GM19372 (cell line): ENCODE results near the gene RHOG.

Experiments
- ATAC-seq: cut with Tn5 transposase; IDR thresholded peaks from one replicate; pipeline ENCODE4 v1.9.1; 2021; ENCODE audit warnings: mild to moderate bottlenecking, low read depth, moderate library complexity; ENCODE audit not compliant: unreplicated experiment

The RHOG gene

DNA sequence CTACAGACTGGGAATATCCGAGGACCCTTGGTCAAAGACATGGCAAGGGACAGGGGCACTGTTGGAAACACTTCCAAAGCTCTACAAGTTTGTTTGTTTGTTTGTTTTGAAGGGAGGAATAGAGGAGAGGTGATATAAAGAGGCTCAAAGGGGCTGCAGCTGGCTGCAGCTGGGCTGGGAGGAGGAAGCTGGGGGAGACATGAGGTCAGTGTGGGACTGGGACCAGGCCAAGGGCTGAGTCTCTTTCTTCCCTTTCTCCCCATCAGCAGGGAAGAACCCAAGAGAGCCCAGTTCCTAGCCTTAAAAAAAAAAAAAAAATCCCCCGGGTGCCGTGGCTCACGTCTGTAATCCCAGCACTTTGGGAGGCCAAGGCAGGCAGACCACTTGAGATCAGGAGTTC is 5.0 kb downstream of the RHOG start:
- no peak for ATAC-seq

DNA sequence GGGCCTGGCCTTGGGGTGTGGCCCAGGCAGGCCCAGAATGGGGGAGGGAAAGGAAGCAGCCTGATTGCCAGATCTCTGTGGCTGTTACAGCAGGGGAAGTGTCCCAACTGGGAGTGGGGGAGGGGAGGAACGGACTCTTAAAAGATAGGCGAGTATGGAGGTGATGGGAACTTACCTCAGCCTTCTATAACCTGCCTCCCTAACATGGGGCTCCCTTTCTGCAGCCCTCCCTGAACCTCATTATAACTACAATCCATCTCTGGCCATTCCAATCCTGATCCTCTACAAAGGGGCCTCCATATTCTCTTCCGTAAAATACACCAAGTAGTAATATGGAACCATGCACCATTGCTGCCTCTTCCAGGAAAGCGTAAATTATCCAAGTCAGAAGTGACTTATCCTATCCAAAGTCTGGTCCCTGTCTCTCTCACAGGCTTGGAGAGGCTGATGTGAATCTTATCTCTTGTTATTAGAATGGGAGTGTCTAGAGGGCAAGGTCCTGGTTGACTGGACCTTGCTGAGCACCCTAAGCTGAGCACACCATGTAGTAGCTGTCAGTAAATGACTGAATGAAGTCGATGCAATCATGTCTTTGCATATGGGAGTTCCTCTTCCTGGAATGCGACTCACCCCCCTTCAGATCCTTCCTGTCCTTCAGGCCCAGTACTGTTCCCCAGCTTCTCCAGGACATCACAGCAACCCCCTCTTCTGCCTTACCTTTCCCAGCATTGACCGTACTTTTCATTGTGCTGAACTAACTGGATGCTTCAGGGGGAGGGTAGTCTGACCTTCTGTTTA is 5.9 kb downstream of the RHOG start:
- ATAC-seq: no peak

DNA sequence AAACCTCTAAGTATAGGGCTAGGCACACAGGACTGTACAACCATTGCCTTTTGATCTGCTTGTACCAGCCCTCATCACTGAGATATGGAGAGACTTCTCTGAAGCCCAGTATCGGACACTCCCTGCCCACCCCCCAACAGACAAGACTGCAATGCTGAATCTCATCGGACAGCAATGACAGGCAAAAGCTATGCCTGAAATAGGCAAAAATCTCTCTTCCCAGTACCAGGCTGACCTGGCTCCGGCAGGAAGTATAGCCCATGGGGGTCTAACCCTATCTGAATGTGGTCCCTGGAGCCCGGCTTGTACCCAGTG is 6.5 kb downstream of the RHOG start:
- no peak for ATAC-seq

DNA sequence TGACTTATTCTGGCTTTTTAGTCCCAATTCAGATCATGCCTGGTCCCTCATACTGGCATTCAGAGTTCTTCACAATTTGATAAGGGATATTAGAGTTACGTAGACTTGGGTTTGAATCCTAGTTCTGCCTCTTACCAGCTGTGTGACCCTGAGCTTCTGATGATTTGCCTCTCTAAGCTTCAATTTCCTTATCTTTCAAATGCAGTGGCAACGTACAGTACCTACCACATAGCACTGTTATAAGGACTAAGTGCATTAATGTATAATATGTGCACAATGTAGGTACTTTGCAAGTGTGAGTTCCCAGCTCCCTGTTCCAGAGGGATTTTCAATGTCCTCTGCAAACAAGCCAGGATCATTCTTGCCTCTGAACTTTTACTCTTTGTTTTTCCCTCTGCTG is 7.3 kb downstream of the RHOG start:
- ATAC-seq: no peak

DNA sequence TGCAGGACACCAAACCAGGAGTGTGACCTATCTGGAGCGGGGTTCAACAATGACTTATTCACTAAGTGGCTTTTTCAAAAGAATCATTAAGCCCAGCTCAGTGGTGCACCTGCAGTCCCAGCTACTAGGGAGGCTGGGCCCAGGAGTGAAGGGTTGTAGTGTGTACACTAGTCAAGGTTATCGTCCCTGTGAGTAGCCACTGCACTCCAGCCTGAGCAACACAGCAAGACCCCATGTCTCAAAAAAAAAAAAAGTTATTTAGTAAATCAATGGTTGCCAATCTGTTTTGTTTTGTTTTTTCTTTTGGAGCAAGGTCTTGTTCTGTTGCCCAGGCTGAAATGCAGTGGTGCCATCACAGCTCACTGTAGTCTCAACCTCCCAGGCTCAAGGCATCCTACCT is 7.9 kb downstream of the RHOG start:
- ATAC-seq: no peak

DNA sequence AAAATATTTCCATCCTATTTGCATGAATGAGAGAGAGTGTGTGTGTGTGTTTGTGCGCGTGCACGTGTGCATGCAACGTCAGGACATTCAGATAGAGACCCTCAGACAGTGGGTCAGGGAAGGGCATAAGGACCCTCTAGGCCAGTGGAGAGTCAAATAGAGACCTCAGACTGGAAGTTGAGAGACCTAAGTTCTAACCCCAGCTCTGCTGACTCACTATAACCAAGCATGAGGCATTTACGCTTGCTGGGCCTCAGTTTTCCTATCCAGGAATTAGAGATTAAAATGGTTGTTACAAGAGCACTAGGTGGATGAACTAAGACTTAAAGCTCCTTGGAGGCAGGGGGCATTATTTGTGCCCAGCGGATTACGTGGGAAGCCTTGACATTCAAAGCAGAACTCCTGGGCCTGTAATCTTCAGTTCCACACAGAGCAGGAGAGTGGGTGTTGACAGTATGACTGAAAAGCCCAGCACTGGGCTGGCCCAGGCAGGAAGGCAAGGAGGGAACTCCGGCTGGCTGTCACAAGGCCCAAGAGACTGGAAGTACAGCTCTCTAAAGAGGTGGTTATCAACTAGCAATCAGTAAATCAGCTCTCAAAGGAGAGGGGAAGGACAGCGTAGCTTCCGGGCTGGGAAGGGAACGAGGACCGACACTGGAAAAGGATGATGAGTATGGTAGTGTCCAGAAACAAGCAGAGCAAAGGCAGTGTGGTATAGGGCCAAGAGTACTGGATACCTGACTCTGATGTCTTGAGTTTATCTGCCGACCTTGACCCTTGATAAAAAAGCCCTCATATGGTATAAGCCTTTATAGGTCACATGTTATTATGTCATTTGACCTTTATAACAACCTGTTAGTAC is 9.2 kb downstream of the RHOG start:
- ATAC-seq: no peak

DNA sequence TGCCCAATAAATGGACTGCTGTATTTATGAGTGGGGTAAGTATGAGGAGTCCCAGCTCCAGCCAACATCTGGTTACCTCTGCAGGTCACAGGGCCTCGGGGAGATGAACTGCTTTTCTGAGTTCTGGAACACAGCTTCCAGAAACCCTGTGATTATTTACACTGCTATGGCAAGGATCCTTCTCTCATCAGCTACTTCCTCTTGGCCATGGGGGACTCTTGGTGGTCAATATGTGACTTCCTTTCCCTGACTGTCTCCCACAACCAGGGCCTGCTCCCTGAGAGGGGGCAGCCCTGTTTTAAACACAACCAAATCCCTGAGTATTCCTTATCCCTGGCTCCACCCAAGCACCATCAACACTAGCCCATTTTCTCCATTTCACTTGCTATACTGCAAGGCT is 10.0 kb downstream of the RHOG start:
- no peak for ATAC-seq

DNA sequence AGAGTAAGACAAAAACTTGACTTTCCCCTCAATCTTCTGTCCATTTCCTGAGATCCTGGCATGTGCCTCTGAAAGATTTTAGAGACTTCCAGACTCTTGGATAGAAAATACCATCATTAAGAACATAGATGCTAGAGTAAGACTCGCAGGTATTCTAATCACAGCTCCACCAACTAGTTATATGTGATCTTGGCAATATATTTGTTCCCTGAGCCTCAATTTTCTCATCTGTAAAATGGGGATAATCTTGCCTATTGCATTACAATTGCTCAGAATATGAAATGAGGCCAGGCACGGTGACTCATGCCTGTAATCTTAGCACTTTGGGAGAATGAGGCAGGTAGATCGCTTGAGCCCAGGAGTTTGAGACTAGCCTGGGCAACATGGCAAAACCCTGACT is 10.7 kb downstream of the RHOG start:
- no peak for ATAC-seq

DNA sequence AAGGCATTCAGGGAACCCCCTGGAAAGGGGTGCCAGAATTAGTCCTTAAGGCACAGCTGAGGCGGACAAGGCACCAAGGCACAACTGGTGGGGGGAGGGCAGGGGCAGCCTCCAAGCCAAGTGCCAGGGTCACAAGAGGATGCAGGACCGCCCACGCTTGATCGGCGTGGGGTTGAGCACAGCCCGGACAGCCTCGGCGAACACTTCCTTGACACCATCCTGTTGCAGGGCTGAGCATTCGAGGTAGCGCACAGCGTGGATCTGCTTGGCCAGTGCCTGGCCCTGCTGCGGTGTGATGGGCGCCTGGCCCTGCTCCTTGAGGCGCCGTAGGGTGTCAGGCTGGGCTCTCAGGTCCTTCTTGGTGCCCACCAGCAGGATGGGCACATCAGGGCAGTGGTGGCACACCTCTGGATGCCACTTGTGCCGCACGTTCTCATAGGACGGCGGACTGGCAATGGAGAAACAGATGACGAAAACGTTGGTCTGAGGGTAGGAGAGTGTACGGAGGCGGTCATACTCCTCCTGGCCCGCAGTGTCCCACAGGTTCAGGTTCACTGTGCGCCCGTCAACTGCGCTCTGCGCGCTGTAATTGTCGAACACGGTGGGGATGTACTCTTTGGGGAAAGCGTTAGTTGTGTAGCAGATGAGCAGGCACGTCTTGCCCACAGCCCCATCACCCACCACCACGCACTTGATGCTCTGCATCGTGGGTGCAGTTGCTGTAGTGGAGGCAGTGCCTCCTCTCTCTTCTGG is 13.1 kb downstream of the RHOG start:
- no peak for ATAC-seq

DNA sequence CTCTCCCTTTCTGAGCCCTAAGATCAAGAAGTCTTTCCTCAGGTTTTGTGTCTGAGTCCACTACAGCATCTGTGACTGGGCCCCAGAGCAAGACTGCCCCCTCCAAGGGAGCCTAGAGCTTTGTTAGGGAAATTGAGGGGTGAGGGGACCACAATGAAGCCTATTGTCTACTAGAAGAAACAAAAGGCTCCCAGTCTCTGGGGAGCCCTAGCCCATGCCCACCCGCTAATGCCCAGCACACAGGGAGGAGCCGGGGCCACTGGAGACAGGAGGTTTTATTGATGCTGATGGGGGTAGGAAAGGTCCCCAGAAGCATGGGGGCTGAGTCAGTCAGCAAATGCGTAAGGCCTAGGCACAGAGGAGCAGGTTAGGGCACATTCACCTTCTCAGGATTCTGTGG is 14.0 kb downstream of the RHOG start:
- no peak for ATAC-seq

DNA sequence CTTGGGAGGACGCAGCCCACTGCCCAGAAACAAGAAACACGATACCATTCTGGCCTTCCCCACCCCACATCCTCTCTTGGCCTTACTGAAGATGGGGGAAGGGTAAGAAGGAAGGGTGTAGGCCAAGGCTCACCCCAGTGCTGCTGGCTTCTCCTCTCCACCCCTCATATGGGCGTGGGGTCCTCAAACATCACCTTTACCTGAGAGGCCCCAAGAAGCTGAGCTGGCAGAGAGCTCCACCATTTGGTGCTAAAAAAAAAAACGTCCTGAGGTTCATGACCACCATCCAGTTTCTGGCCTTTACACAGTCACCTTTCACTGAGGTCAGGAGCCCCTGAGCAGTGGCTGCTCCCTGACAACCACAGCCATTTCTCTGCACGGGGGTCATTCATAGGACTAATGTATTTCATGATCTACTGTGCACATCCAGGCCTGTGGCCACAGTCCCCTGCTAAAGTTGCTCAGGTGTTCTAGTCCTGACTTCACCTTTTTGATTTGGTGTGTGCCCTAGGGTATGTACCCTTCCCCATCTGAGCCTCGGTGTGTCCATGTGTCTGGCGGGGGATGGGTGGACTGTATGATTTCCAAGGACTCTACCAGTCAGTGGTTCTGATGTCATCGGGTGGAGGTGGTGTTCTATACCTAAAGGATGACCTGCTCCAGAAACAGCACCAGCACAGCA is 15.1 kb downstream of the RHOG start:
- ATAC-seq: no peak

DNA sequence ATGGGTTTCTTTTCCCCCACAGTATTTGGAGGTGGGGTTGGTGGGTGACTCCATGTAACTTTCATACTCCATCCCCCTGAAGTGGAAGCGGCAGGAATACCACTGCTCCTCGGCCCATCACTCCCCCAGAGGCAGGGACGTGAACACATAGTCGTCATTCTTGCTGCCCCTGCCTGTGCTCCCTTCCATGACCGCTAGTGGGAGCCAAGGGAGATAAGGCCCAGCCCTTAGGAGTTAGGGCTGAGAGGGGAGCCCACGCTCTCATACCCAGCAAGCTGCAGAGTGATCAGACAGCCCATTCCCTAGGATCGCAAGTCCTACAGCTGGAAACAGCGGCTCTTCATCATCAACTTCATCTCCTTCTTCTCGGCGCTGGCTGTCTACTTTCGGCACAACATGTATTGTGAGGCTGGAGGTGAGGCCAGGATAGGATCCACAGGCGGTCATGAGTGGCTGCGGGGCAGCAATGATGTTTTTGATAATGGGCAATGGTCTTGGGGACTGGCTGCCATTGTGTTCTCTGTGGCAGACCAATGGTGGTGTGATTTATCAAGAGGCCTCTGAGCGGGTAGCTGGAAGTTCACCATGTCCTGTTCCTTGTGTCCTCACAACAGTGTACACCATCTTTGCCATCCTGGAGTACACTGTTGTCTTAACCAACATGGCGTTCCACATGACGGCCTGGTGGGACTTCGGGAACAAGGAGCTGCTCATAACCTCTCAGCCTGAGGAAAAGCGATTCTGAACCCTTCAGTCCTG is 15.9 kb downstream of the RHOG start:
- ATAC-seq: peak; percentile 78

DNA sequence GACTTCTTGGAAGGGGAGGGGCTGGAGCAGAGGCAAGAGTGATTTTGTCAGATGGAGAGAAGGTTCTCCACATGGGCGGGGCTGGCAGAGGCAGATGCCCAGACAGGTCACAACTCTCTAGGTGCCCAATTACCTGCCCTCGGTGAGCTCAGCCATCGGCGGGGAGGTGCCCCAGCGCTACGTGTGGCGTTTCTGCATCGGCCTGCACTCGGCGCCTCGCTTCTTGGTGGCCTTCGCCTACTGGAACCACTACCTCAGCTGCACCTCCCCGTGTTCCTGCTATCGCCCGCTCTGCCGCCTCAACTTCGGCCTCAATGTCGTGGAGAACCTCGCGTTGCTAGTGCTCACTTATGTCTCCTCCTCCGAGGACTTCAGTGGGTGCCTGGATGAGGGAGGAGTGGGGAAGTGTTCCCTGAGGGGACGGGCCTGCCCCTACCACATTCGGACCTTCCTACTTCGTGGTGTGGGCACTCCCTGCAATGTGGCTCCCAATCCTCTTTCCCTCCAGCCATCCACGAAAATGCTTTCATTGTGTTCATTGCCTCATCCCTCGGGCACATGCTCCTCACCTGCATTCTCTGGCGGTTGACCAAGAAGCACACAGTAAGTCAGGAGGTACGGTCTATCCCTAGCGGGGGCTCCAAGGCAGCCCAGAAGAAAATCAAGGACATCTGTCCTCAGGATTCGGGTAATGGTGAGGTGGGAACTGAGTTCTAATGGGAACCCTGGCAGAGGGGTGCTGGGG is 16.8 kb downstream of the RHOG start:
- ATAC-seq: no peak

DNA sequence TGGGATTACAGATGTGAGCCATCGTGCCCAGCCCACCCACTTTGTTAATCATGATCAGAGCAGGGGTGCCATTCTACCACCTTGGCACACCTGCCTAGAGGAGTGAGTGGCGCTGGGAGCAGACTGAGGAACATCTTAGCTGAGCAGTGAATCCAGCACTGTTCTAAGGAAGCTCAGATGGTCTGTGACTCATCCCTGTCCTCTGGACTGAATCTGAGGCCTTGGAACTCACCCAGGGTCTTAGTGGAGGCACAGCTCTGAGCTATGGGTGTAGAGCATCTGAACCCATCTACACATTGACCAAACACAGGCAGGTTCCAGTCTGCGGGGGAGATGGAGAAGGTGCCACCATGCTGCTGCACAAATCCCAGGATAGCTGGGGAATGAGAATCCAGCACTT is 17.5 kb downstream of the RHOG start:
- ATAC-seq: no peak

DNA sequence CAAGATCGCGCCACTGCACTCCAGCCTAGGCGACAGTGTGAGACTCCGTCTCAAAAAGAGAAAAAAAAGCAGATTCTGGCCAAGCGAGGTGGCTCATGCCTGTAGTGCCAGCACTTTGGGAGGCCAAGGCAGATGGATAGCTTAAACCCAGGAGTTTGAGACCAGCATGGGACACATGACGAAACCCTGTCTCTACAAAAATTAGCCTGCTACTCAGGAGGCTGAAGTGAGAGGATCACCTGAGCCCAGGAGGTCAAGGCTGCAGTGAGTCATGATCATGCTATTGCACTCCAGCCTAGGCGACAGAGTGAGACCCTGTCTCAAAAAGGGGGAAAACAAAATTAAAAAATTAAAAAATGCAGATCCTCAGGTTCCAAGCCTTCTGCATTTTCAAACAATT is 18.4 kb downstream of the RHOG start:
- ATAC-seq: no peak

DNA sequence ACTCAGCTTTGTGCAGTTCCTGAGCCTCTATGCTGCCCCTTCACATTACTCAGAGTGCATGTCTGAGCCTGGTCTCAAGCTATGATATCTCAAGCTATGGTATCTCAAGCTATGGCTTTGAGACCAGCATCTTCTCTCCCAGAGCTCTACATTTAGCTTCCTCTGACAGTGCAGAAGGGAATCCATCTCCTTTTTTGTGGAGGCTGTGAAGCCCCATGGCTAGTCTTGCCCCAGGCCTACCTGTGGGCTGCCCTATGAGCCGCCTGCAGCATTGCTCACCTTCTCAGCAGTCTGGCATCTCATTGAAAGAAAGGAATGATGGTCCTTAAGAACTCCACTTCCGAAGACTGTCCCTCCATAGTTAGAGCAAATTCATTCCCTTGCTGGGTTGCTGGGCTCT is 19.8 kb downstream of the RHOG start:
- no peak for ATAC-seq

DNA sequence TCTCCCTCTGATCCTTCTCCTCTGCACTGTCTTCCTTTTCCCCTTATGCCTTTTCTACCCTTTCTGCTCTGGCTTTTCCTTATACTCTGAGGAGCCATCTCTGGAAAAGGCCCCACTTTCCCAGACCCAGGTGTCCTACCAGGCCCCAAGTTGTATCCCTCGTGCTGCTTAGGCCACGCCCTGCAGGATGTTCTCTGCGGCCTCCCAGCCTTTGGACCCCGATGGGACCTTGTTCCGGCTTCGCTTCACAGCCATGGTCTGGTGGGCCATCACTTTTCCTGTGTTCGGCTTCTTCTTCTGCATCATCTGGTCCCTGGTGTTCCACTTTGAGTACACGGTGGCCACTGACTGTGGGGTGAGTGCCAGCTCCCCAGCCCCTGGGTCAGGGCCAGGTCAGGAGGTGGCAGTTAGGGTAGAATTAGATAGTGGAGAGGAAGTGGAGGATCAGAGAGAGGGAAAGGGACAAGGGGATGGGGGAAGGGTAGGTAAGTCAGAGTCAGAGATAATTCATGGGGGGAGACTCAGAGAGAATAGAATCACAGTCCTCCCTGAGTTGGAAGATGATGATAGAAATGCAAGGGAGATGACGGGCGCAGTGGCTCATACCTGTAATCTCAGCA is 23.5 kb downstream of the RHOG start:
- no peak for ATAC-seq

DNA sequence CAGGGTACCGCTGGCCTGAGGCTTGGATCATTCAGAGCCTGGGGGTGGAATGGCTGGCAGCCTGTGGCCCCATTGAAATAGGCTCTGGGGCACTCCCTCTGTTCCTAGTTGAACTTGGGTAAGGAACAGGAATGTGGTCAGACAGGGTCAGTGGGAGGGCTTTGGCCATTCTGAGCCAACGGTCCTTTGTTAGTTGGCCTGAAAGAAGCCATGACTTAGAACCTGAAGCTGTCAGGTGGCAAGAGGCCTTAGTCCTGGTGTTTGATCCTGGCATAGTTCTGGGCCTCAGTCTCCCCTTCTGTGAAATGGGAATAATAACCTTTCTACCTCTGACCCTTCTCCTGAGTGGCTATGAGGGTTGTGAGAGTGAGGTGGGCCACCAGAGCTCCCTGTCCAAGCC is 24.1 kb downstream of the RHOG start:
- ATAC-seq: no peak

DNA sequence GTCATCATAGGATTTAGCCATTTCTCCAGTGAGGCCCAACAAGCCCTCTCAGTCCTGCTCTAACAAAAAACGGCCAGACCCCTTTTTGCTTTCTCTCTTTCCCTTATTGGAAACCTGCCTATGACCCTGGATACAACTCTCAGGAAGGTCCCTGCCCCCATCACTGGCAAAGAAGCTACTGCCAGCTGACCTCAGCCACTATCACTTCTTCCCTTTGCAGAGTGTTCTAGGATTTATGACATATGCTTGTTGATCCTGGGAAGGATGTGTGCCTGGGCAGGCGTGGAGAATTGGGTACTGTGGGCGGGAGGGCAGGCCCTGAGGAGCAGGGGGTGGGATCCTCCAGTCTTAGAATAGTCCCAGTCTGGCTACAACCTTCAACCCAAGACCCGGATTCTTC is 24.9 kb downstream of the RHOG start:
- no peak for ATAC-seq
